HG03469 (cell line): ENCODE results near the gene COPB2.

Source experiments
- ATAC-seq: cut with Tn5 transposase; IDR thresholded peaks from one replicate; pipeline ENCODE4 v1.9.1; 2021; ENCODE audit warnings: mild to moderate bottlenecking, moderate library complexity, moderate number of reproducible peaks; ENCODE audit not compliant: unreplicated experiment

Gene COPB2

GRCh38 chr3:139309880-139310279 is 79.6 kb downstream of the COPB2 start:
- no peak for ATAC-seq

- ATAC-seq = no peak
Measured at GRCh38 chr3:139309061-139309591, 80.3 kb downstream of the COPB2 start.

DNA sequence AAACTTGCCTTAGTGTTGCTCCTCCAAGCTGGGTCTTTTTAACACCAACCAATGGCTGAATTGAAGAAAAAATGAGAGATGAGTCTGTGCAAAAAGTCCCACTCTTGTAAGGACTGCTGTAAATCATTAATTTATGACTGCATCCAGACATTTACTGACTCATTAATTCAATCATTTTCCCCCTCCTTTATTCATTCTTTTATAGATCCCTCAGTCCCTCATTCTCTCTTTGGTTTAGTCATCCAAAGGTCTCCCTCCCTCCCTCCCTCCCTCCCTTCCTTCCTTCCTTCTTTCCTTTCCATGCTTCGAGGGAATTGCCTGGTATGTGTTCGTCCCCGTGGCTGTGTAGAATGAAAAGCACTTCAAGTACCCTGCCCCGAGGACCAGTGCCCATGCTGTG is 80.9 kb downstream of the COPB2 start:
- ATAC-seq = no peak

GRCh38 chr3:139307601-139308555 is 81.6 kb downstream of the COPB2 start:
- ATAC-seq = no peak
